ENCODE results near the gene SPOCK3. TPM values are rescaled to one million over a fixed set of nuclear protein-coding genes. Genes with fewer than 3 reads are reported as not detected.
A peak's percentile ranks its signal among the peaks of the same experiment; 100 is the strongest.

SPOCK3 gene
- polyA plus RNA-seq, 2 of the 4 experiments (the other 2 are of a cell fraction) = 0.15 to 0.61 TPM

DNA sequence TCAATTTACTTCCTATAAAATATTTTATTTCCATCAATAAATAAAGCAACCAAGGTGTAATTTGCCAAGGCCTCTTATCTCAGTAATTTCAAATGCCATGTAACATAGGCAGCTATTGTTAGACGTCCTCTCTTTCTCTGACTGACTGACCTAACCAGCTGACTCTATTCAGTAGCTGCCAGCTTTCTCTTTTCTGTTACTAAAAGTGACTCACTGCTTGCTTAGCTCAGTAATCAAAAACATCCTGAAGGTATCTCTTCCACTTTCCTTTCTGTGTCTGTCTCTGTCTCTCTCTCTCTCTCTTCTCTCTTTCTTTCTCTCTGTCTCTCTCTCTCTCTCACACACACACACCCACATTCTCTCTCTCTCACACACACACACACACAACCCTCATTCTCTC is 134.2 kb downstream of the SPOCK3 start:
- no peak overlapping the region for H3K4me3 ChIP-seq
- H3K27ac ChIP-seq = no peak overlapping the region
- ATAC-seq (peak; percentile 55 to 78; a peak in 5 of 6 replicates), FAIRE-seq (no peak), DNase-seq (ENCODE audit: low read depth in 1 of 2, low spot score in 1 of 2) (peak in 1 of 2 experiments; percentile 20)
- 0 out of 3 replicates have a peak overlapping the region, but pooled peaks have one; percentile 30 for H3K4me2 ChIP-seq
- CTCF ChIA-PET = no interaction called here
- no peaks in the 10 kb centered on the region for H3K9me3 ChIP-seq
- 7% methylated on average over 1 of the region's 1 CpG for WGBS (ENCODE audit: missing lambda C conversion rate)
- H3K4me1 ChIP-seq = no peaks in the 10 kb centered on the region
- POLR2A ChIA-PET = no interaction called here
- TF ChIP-seq RFX5 (IDR thresholded peaks at IDR 0.05) (no peak), RARB (CRISPR knock-in tag; IDR thresholded peaks at IDR 0.05) (no peak), EHMT2 (IDR thresholded peaks at IDR 0.05; ENCODE audit: low read depth) (no peak), ZSCAN20 (CRISPR knock-in tag; IDR thresholded peaks at IDR 0.05) (no peak), CHD4 (IDR thresholded peaks at IDR 0.05; ENCODE audit: borderline replicate concordance) (no peak)

DNA sequence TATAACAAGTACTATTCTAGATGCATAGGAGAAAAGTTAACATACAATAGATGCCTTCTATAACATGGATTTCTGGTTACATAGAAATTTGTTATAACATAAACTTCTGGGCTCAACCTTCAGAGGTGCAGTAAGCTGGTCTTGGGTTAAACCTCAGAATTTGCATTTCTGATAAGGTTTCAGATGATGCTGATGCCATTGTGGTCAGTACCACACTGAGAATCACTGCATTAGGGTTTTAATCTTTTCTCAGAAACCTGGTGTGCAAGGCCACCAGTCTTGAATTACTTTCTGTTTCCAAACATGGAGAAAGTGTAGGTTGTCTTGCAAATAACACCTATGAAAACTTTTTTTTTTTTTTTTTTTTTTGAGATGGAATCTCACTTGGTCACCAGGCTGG is 146.2 kb downstream of the SPOCK3 start:
- Histone ChIP-seq H3K4me3 (no peak overlapping the region), H3K4me1 (no peaks in the 10 kb centered on the region), H3K4me2 (no peak overlapping the region), H3K9me3 (no peaks in the 10 kb centered on the region), H3K27ac (no peak overlapping the region)
- no peak for DNase-seq (ENCODE audit: low read depth in 1 of 2, low spot score in 1 of 2)
- ATAC-seq = no peak
- ChIA-PET POLR2A (no interaction called here), CTCF (interaction anchor here (0.7 kb wide), 1 partner anchor 584 kb away, joined by 5 read pairs; no protein-coding TSS in a partner anchor)
- no peak for TF ChIP-seq HOXB13 (CRISPR knock-in tag; IDR thresholded peaks at IDR 0.05; ENCODE audit: low read depth)
- no peak for TF ChIP-seq BCL3 (IDR thresholded peaks at IDR 0.05)
- no peak for FAIRE-seq

DNA sequence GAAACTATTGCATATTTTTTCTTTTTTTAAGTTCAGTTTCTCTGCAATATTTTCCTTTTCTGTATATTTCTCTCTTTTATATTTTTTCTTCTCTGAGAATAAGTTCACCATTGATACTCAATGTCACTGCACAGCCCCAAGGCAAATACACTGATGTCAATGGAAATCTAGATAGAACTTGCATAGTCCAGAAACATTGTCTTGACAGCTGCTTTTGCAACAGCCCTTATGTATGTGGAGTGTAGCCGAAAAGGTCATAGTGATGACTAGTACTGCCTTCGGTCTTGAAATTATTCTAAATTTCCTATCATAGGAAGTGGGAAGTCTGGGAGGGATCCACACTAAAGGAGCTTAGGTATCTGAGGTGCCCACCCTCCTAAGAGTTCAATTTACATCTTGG is 150.0 kb downstream of the SPOCK3 start:
- DNase-seq (ENCODE audit: low read depth in 1 of 2, low spot score in 1 of 2) = no peak
- WGBS (ENCODE audit: missing lambda C conversion rate) = 46% methylated on average over 2 of the region's 2 CpGs
- no peak for FAIRE-seq

GRCh38 chr4:167079762-167080161 is 154.5 kb downstream of the SPOCK3 start:
- DNase-seq (ENCODE audit: low read depth in 1 of 2, low spot score in 1 of 2) = no peak
- Histone ChIP-seq H3K4me1 (no peaks in the 10 kb centered on the region), H3K4me3 (no peak overlapping the region), H3K9me3 (no peaks in the 10 kb centered on the region), H3K27ac (no peak overlapping the region), H3K4me2 (no peak overlapping the region)
- TF ChIP-seq CEBPB (IDR thresholded peaks at IDR 0.05) = no peak
- POLR2A ChIA-PET = no interaction called here
- no peak for FAIRE-seq
- CTCF ChIA-PET = no interaction called here
- no peak for ATAC-seq

More for the DNA sequence above, 150.0 kb downstream of the SPOCK3 start:
- H3K9me3 ChIP-seq = no peaks in the 10 kb centered on the region
- no peaks in the 10 kb centered on the region for H3K4me1 ChIP-seq
- no peak overlapping the region for H3K4me3 ChIP-seq
- CTCF ChIA-PET = no interaction called here
- H3K4me2 ChIP-seq = no peak overlapping the region
- H3K27ac ChIP-seq = no peak overlapping the region
- TF ChIP-seq SMC3 (IDR thresholded peaks at IDR 0.05) = no peak
- no peak for TF ChIP-seq CBX8 (IDR thresholded peaks at IDR 0.05)
- TF ChIP-seq KDM1A (IDR thresholded peaks at IDR 0.05; ENCODE audit: low read depth) = no peak
- TF ChIP-seq, protein P1, sequence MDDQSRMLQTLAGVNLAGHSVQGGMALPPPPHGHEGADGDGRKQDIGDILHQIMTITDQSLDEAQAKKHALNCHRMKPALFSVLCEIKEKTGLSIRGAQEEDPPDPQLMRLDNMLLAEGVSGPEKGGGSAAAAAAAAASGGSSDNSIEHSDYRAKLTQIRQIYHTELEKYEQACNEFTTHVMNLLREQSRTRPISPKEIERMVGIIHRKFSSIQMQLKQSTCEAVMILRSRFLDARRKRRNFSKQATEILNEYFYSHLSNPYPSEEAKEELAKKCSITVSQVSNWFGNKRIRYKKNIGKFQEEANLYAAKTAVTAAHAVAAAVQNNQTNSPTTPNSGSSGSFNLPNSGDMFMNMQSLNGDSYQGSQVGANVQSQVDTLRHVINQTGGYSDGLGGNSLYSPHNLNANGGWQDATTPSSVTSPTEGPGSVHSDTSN (IDR thresholded peaks at IDR 0.05) = no peak
- TF ChIP-seq ZNF302 (CRISPR knock-in tag; IDR thresholded peaks at IDR 0.05) = no peak
- TF ChIP-seq RFX5 (IDR thresholded peaks at IDR 0.05) = no peak
- no peak for TF ChIP-seq NPAS2 (CRISPR knock-in tag; IDR thresholded peaks at IDR 0.05; ENCODE audit: borderline replicate concordance)
- TF ChIP-seq, protein P2, sequence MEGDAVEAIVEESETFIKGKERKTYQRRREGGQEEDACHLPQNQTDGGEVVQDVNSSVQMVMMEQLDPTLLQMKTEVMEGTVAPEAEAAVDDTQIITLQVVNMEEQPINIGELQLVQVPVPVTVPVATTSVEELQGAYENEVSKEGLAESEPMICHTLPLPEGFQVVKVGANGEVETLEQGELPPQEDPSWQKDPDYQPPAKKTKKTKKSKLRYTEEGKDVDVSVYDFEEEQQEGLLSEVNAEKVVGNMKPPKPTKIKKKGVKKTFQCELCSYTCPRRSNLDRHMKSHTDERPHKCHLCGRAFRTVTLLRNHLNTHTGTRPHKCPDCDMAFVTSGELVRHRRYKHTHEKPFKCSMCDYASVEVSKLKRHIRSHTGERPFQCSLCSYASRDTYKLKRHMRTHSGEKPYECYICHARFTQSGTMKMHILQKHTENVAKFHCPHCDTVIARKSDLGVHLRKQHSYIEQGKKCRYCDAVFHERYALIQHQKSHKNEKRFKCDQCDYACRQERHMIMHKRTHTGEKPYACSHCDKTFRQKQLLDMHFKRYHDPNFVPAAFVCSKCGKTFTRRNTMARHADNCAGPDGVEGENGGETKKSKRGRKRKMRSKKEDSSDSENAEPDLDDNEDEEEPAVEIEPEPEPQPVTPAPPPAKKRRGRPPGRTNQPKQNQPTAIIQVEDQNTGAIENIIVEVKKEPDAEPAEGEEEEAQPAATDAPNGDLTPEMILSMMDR (IDR thresholded peaks at IDR 0.05) = no peak
- TF ChIP-seq TFCP2L1 (CRISPR knock-in tag; IDR thresholded peaks at IDR 0.05) = no peak
- ATAC-seq = no peak
- POLR2A ChIA-PET = no interaction called here
